ENCODE results near the gene ZNF503. TPM values are rescaled to one million over a fixed set of nuclear protein-coding genes. Genes with fewer than 3 reads are reported as not detected.

Gene ZNF503
- total and polyA plus RNA-seq, 2 experiments from 2014 or later, result 0.21 TPM; not detected in 1

DNA sequence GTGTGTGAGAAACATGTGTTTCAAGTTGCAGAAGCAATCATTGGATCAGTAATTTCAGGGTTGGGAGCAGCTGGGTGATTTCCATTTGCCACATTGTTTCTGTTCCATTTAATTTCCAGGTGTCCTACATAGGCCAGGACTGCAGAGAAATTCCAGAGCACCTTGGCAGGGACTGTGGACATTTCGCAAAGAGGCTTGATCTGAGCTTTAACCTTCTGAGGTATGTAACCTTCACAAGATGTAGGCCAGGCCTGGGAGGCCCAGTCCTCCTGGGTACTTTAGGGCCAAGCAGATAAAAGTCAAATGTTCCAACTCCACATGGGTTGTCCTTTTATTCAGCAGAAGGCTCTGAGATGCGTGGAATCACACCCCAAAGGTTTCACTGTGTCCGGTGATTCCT lies 36.7 kb upstream of the ZNF503 start (continued):
- TF ChIP-seq, protein P1, sequence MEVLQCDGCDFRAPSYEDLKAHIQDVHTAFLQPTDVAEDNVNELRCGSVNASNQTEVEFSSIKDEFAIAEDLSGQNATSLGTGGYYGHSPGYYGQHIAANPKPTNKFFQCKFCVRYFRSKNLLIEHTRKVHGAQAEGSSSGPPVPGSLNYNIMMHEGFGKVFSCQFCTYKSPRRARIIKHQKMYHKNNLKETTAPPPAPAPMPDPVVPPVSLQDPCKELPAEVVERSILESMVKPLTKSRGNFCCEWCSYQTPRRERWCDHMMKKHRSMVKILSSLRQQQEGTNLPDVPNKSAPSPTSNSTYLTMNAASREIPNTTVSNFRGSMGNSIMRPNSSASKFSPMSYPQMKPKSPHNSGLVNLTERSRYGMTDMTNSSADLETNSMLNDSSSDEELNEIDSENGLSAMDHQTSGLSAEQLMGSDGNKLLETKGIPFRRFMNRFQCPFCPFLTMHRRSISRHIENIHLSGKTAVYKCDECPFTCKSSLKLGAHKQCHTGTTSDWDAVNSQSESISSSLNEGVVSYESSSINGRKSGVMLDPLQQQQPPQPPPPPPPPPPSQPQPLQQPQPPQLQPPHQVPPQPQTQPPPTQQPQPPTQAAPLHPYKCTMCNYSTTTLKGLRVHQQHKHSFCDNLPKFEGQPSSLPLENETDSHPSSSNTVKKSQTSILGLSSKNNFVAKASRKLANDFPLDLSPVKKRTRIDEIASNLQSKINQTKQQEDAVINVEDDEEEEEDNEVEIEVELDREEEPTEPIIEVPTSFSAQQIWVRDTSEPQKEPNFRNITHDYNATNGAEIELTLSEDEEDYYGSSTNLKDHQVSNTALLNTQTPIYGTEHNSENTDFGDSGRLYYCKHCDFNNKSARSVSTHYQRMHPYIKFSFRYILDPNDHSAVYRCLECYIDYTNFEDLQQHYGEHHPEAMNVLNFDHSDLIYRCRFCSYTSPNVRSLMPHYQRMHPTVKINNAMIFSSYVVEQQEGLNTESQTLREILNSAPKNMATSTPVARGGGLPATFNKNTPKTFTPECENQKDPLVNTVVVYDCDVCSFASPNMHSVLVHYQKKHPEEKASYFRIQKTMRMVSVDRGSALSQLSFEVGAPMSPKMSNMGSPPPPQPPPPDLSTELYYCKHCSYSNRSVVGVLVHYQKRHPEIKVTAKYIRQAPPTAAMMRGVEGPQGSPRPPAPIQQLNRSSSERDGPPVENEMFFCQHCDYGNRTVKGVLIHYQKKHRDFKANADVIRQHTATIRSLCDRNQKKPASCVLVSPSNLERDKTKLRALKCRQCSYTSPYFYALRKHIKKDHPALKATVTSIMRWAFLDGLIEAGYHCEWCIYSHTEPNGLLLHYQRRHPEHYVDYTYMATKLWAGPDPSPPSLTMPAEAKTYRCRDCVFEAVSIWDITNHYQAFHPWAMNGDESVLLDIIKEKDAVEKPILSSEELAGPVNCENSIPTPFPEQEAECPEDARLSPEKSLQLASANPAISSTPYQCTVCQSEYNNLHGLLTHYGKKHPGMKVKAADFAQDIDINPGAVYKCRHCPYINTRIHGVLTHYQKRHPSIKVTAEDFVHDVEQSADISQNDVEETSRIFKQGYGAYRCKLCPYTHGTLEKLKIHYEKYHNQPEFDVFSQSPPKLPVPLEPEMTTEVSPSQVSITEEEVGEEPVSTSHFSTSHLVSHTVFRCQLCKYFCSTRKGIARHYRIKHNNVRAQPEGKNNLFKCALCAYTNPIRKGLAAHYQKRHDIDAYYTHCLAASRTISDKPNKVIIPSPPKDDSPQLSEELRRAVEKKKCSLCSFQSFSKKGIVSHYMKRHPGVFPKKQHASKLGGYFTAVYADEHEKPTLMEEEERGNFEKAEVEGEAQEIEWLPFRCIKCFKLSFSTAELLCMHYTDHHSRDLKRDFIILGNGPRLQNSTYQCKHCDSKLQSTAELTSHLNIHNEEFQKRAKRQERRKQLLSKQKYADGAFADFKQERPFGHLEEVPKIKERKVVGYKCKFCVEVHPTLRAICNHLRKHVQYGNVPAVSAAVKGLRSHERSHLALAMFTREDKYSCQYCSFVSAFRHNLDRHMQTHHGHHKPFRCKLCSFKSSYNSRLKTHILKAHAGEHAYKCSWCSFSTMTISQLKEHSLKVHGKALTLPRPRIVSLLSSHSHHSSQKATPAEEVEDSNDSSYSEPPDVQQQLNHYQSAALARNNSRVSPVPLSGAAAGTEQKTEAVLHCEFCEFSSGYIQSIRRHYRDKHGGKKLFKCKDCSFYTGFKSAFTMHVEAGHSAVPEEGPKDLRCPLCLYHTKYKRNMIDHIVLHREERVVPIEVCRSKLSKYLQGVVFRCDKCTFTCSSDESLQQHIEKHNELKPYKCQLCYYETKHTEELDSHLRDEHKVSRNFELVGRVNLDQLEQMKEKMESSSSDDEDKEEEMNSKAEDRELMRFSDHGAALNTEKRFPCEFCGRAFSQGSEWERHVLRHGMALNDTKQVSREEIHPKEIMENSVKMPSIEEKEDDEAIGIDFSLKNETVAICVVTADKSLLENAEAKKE (CRISPR knock-in tag; IDR thresholded peaks at IDR 0.05), result no peak
- TF ChIP-seq EZH2phosphoT487 (IDR thresholded peaks at IDR 0.05; ENCODE audit: unreplicated experiment), result no peak
- TF ChIP-seq CREB1 (CRISPR knock-in tag; IDR thresholded peaks at IDR 0.05; ENCODE audit: low read depth), result no peak

DNA sequence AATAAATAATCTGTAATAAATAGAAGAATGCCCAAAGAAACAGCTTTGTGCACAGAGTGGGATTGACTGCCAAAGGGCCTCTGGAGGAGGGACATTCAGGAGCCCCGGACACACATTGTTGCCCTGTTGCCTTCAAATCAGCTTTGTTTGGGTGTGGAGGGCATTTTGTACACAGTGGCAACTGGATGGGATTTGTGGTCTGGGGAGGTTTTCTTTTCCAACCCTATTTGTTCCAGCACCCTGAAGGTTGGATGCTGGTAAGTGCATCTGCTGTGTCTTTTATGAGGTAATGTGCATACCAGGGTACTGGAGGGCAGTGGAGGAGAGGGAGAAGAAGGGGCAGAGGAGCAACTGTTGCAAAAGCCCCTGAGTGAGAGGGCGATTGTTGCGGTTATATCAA lies 36.1 kb upstream of the ZNF503 start:
- ATAC-seq (no peak), DNase-seq (ENCODE audit: low spot score) (no peak)
- H3K4me1 Mint-ChIP-seq, result peaks cover 19% of the 10 kb centered on the region; the same call in 2 of the 3 replicates
- no peaks in the 10 kb centered on the region; the same call in 1 of the 2 replicates for H3F3A ChIP-seq (replicated peaks; ENCODE audit: low read depth)
- no peak overlapping the region for H3K27ac Mint-ChIP-seq
- no peaks in the 10 kb centered on the region for H3K9me3 Mint-ChIP-seq
- no peak overlapping the region for H2AFZ ChIP-seq
- no peaks in the 10 kb centered on the region for H3K36me3 ChIP-seq (ENCODE audit: insufficient read depth)
- H3K27ac ChIP-seq (ENCODE audit: low read depth), result no peak overlapping the region
- no peaks in the 10 kb centered on the region for H3K79me2 ChIP-seq (replicated peaks; ENCODE audit: insufficient read depth)
- H3K27me3 Mint-ChIP-seq (ENCODE audit: insufficient read depth, low read depth, poor library complexity), result peaks cover 54% of the 10 kb centered on the region
- no peak overlapping the region for H3K4me2 ChIP-seq
- peaks cover 11% of the 10 kb centered on the region; the same call in 1 of the 2 replicates for H4K20me1 ChIP-seq (replicated peaks; ENCODE audit: insufficient read depth)
- H3K4me3 Mint-ChIP-seq, result no peak overlapping the region
- no peak overlapping the region for H3K4me3 ChIP-seq
- H3K9me2 ChIP-seq (ENCODE audit: insufficient read depth), result no peaks in the 10 kb centered on the region
- peaks cover 73% of the 10 kb centered on the region for H3K27me3 ChIP-seq (ENCODE audit: insufficient read depth)
- no peaks in the 10 kb centered on the region for H3K36me3 Mint-ChIP-seq (ENCODE audit: low read depth)
- peaks cover 23% of the 10 kb centered on the region for H3K4me1 ChIP-seq (ENCODE audit: insufficient read depth)
- TF ChIP-seq, protein P2, sequence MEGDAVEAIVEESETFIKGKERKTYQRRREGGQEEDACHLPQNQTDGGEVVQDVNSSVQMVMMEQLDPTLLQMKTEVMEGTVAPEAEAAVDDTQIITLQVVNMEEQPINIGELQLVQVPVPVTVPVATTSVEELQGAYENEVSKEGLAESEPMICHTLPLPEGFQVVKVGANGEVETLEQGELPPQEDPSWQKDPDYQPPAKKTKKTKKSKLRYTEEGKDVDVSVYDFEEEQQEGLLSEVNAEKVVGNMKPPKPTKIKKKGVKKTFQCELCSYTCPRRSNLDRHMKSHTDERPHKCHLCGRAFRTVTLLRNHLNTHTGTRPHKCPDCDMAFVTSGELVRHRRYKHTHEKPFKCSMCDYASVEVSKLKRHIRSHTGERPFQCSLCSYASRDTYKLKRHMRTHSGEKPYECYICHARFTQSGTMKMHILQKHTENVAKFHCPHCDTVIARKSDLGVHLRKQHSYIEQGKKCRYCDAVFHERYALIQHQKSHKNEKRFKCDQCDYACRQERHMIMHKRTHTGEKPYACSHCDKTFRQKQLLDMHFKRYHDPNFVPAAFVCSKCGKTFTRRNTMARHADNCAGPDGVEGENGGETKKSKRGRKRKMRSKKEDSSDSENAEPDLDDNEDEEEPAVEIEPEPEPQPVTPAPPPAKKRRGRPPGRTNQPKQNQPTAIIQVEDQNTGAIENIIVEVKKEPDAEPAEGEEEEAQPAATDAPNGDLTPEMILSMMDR (conservative IDR thresholded peaks at IDR 0.05; ENCODE audit: low read depth in 2 of 2), result no peak
- TF ChIP-seq, protein P1 (CRISPR knock-in tag; IDR thresholded peaks at IDR 0.05), result no peak
- TF ChIP-seq JUNB (IDR thresholded peaks at IDR 0.05; ENCODE audit: unreplicated experiment), result no peak
- no peak for TF ChIP-seq CREB1 (CRISPR knock-in tag; IDR thresholded peaks at IDR 0.05; ENCODE audit: low read depth)
